GM19240 (cell line): ENCODE data around the gene CD86.
"Not testable (repeated sequence)": the region's sequence is repeated elsewhere in the genome, so short reads cannot be mapped to it uniquely, and the experiment has no call there.

Experiments
- DNase-seq: peaks from one replicate; pipeline ENCODE4 v3.0.0; 2011; ENCODE audit warnings: low spot score; ENCODE audit not compliant: insufficient read length

CD86 gene

GRCh38 chr3:122055215-122055614, at the start of gene CD86:
TSS of gene CD86 (plus strand) at chr3:122055362. CDS start at chr3:122055490, 128 bp downstream.
- DNase-seq, result no peak

GRCh38 chr3:122006267-122006666, 48.9 kb upstream of the CD86 start:
- no peak for DNase-seq

GRCh38 chr3:122008166-122008565, 47.0 kb upstream of the CD86 start:
- no peak for DNase-seq

- DNase-seq, result no peak
These were observed 44.7 kb upstream of the CD86 start for GRCh38 chr3:122010506-122010905.

- DNase-seq, result no peak
These were observed 43.8 kb upstream of the CD86 start for GRCh38 chr3:122011396-122011795.

- DNase-seq, result no peak
These were observed 42.3 kb upstream of the CD86 start for GRCh38 chr3:122012821-122013220.

GRCh38 chr3:122013448-122013925, 41.7 kb upstream of the CD86 start:
- DNase-seq, result no peak

GRCh38 chr3:122014741-122015140, 40.4 kb upstream of the CD86 start:
- DNase-seq, result peak; percentile 42

- no peak for DNase-seq
These were observed 35.7 kb upstream of the CD86 start for GRCh38 chr3:122019493-122019892.

GRCh38 chr3:122021037-122021436, 34.1 kb upstream of the CD86 start:
- DNase-seq, result no peak

GRCh38 chr3:122021811-122022401, 33.3 kb upstream of the CD86 start, which contains the start of gene ILDR1:
TSS of gene ILDR1 (minus strand) at chr3:122022247. CDS start at chr3:122022077, 170 bp downstream.
- no peak for DNase-seq

- no peak for DNase-seq
These were observed 31.7 kb upstream of the CD86 start for GRCh38 chr3:122023335-122023910.

GRCh38 chr3:122024800-122025199, 30.4 kb upstream of the CD86 start:
- DNase-seq, result no peak

- DNase-seq, result peak; percentile 62
These were observed 29.9 kb upstream of the CD86 start for GRCh38 chr3:122025296-122025695.

- no peak for DNase-seq
These were observed 24.6 kb upstream of the CD86 start for GRCh38 chr3:122030381-122031122.

- DNase-seq, result no peak
These were observed 24.1 kb upstream of the CD86 start for GRCh38 chr3:122031123-122031468.

- DNase-seq, result no peak
These were observed 22.6 kb upstream of the CD86 start for GRCh38 chr3:122032531-122032930.

- no peak for DNase-seq
These were observed 22.1 kb upstream of the CD86 start for GRCh38 chr3:122033023-122033422.

- DNase-seq, result not testable (repeated sequence)
These were observed 7.9 kb upstream of the CD86 start for GRCh38 chr3:122047296-122047695.

- DNase-seq, result not testable (repeated sequence)
These were observed 7.4 kb upstream of the CD86 start for GRCh38 chr3:122047773-122048172.

- DNase-seq, result no peak
These were observed 2.2 kb upstream of the CD86 start for GRCh38 chr3:122052968-122053367.

- no peak for DNase-seq
These were observed 2.5 kb downstream of the CD86 start for GRCh38 chr3:122057671-122058070.

GRCh38 chr3:122058294-122058693, 3.1 kb downstream of the CD86 start:
- DNase-seq, result no peak
